H1 (cell line): ENCODE measurements around the gene CRABP2. TPM values are rescaled to one million over a fixed set of nuclear protein-coding genes. Genes with fewer than 3 reads are reported as not detected.

ENCODE experiments used
- CTCF ChIP-seq, 3 experiments: IDR thresholded peaks; 1 replicate in 2 of 3; 2 replicates in 1 of 3; pipeline versions ENCODE4 v1.5.1 to v1.6.1; 2011; ENCODE audit warnings: low read length in 3 of 3, mild to moderate bottlenecking in 3 of 3, inconsistent platforms in 2 of 3, low read depth in 1 of 3, moderate library complexity in 1 of 3; ENCODE audit not compliant: insufficient read depth in 1 of 3; ENCODE audit errors: control extremely low read depth in 1 of 3
- POLR2A ChIP-seq, 2 experiments: IDR thresholded peaks; 1 replicate in 1 of 2; 2 replicates in 1 of 2; pipeline ENCODE4 v1.6.1; 2011; ENCODE audit warnings: low read depth in 2 of 2, low read length in 2 of 2, mild to moderate bottlenecking in 2 of 2; ENCODE audit errors: control extremely low read depth in 1 of 2
- RNF2 ChIP-seq: fragments of 200-900, 300-1000 bp; sonication (generic); IDR thresholded peaks from 2 replicates; pipeline ENCODE4 v1.7.1; 2016; ENCODE audit warnings: borderline replicate concordance, low read depth, mild to moderate bottlenecking, antibody characterized with exemption, low read length; ENCODE audit not compliant: poor library complexity, severe bottlenecking; ENCODE audit errors: missing control alignments
- SIN3A ChIP-seq, 2 experiments: IDR thresholded peaks in 1 of 2; conservative IDR thresholded peaks in 1 of 2; 2 replicates each; pipeline ENCODE4 v1.6.1; 2011 to 2012; ENCODE audit warnings: low read length in 2 of 2, improper control_type of control experiment in 1 of 2, low read depth in 1 of 2, mild to moderate bottlenecking in 1 of 2
- polyA plus RNA-seq, 7 experiments: library from polyadenylated mRNA; depleted of rRNA in 3 of 7; stranded (reverse) in 5 of 7; unstranded in 2 of 7; fragments of >200 nt in 5 of 7; fragments of 200-250 nt in 2 of 7; gene quantifications; 1 replicate in 5 of 7; 2 replicates in 1 of 7; 4 replicates in 1 of 7; pipeline versions ENCODE4 v1.2.1 to v1.2.3, GENCODE V29; 2011 to 2013; ENCODE audit warnings: missing spikeins in 2 of 7, mixed read lengths in 2 of 7
- total RNA-seq: library from RNA; stranded (reverse); fragmentation: NEBNext Ultra II Directional; extraction: Animal tissue kit (Norgen Biotek cat#: 25700); gene quantifications from 2 replicates; pipeline ENCODE4 v1.2.1, GENCODE V29; 2021

The CRABP2 gene
- total and polyA plus RNA-seq, 2 of the 8 experiments (the other 6 are each of a cell fraction or from before 2014, with no cell fraction given) = 69.2 to 119 TPM

DNA sequence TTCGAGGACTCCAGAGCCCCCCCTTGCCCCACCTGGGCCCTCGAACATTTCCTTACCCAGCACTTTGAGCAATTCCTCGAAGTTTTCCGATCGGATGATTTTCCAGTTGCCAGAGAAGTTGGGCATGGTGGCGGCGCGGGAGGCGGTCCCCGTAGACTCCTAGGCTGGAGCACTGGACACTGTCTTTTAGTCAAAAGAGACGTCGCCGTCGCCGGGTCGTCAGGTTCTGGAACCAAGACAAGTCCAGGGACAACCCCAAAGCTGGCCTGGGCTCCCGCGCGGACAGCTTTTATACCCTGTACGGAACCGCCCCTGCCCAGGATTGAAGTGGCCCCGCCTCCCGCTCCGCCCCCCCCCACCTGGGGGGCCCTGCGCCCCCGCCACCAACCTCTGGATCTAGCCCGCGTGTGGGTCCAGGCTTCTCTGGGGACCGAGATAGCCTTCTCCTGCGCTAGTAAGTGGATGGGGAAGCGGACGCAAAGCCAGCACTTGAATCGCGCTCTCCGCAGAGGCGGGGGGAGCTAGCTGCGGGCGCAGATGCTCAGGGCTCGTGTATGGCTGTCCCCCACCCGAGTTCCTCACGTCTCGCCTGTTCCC lies at the start of gene CRABP2 (continued):
- TF ChIP-seq CTCF (IDR thresholded peaks at IDR 0.05; ENCODE audit: control extremely low read depth in 1 of 3, insufficient read depth in 1 of 3, low read depth in 1 of 3, low read length in 3 of 3) (0 out of 4 replicates have a peak, but pooled peaks of 1 of the 3 experiments have one; percentile 0), POLR2A (IDR thresholded peaks at IDR 0.05; ENCODE audit: control extremely low read depth in 1 of 2, low read depth in 2 of 2, low read length in 2 of 2) (peak; percentile 19 to 53; a peak in 2 of 3 replicates), RNF2 (no peak), SIN3A (conservative IDR thresholded peaks at IDR 0.05 in 1 of 2, IDR thresholded peaks at IDR 0.05 in 1 of 2; ENCODE audit: low read depth in 1 of 2, low read length in 2 of 2) (no peak)
